H1 (cell line): ENCODE results near the gene XAF1. TPM values are rescaled to one million over a fixed set of nuclear protein-coding genes. Genes with fewer than 3 reads are reported as not detected.

ENCODE experiments used
- CTCF ChIA-PET: fragments of 300-600 bp; sonication (Branson Sonifier 250); formaldehyde crosslinking; loops from one replicate; lab custom pipeline; 2021; ENCODE audit not compliant: partially characterized antibody; lab: Charles Lee
- POLR2A ChIA-PET: fragments of 300-600 bp; sonication (Branson Sonifier 250); formaldehyde crosslinking; loops from one replicate; lab custom pipeline; 2021; ENCODE audit warnings: inconsistent platforms; ENCODE audit not compliant: partially characterized antibody; lab: Charles Lee
- DNase-seq, 2 experiments: peaks; one replicate each; pipeline versions ENCODE4 v3.0.0 to v3.0.0-alpha.2; 2010 to 2022; ENCODE audit warnings: low spot score in 2 of 2, low read depth in 1 of 2, mixed read lengths in 1 of 2
- FAIRE-seq: peaks from 2 replicates; lab custom pipeline; 2011; peaks lifted over from hg19 to GRCh38; lab: Jason Lieb, UNC
- H2AFZ ChIP-seq: 2 replicates; pipeline ENCODE4 v1.8.1; 2012; ENCODE audit warnings: low read length, inconsistent platforms
- H2AK5ac ChIP-seq: 2 replicates; pipeline ENCODE4 v1.6.1; 2013; ENCODE audit warnings: low read depth, low read length
- H2BK120ac ChIP-seq: replicated peaks from 2 replicates; pipeline ENCODE3; 2013; ENCODE audit warnings: low read depth, low read length, inconsistent platforms
- H2BK12ac ChIP-seq: 2 replicates; pipeline ENCODE4 v1.6.1; 2013; ENCODE audit warnings: low read depth, low read length
- H2BK15ac ChIP-seq: 2 replicates; pipeline ENCODE4 v1.6.1; 2013; ENCODE audit warnings: low read length
- H2BK20ac ChIP-seq: 2 replicates; pipeline ENCODE4 v1.6.1; 2013; ENCODE audit warnings: low read length
- H2BK5ac ChIP-seq: 2 replicates; pipeline ENCODE4 v1.6.1; 2013; ENCODE audit warnings: low read depth, low read length
- H3K14ac ChIP-seq: 2 replicates; pipeline ENCODE4 v1.6.1; 2013; ENCODE audit warnings: inconsistent platforms; ENCODE audit not compliant: insufficient read length
- H3K18ac ChIP-seq: 2 replicates; pipeline ENCODE4 v1.6.1; 2013; ENCODE audit warnings: low read length; ENCODE audit errors: extremely low read depth
- H3K23ac ChIP-seq: 2 replicates; pipeline ENCODE4 v1.6.1; 2013; ENCODE audit warnings: inconsistent platforms; ENCODE audit not compliant: insufficient read length
- H3K23me2 ChIP-seq: 2 replicates; pipeline ENCODE4 v1.6.1; 2013; ENCODE audit warnings: low read depth, low read length
- H3K27ac ChIP-seq: 2 replicates; pipeline ENCODE4 v1.6.1; 2011; ENCODE audit warnings: low read depth, low read length, inconsistent platforms
- H3K27me3 ChIP-seq, 4 experiments: replicated peaks in 1 of 4; 1 replicate in 1 of 4; 2 replicates in 3 of 4; pipeline versions ENCODE4 v1.6.1 to v1.8.1; 2011 to 2013; ENCODE audit warnings: low read length in 3 of 4, mild to moderate bottlenecking in 3 of 4, inconsistent platforms in 2 of 4, mixed read lengths in 2 of 4, moderate library complexity in 1 of 4; ENCODE audit not compliant: control insufficient read depth in 3 of 4, insufficient read depth in 3 of 4; ENCODE audit errors: extremely low read depth in 1 of 4
- H3K36me3 ChIP-seq, 4 experiments: 2 replicates each; pipeline versions ENCODE4 v1.6.1 to v1.8.1; 2011 to 2013; ENCODE audit warnings: mild to moderate bottlenecking in 4 of 4, low read length in 3 of 4, moderate library complexity in 2 of 4, control low read depth in 1 of 4, inconsistent platforms in 1 of 4; ENCODE audit not compliant: insufficient read depth in 4 of 4, control insufficient read depth in 2 of 4
- H3K4ac ChIP-seq: replicated peaks from 2 replicates; pipeline ENCODE3; 2013; ENCODE audit warnings: low read length, low read depth, mixed read lengths, inconsistent platforms; ENCODE audit not compliant: insufficient read length
- H3K4me1 ChIP-seq, 4 experiments: replicated peaks in 1 of 4; 1 replicate in 1 of 4; 2 replicates in 3 of 4; pipeline versions ENCODE4 v1.6.1 to v1.8.1; 2011 to 2013; ENCODE audit warnings: low read length in 3 of 4, inconsistent platforms in 2 of 4, mixed read lengths in 1 of 4; ENCODE audit not compliant: insufficient read depth in 4 of 4, control insufficient read depth in 3 of 4
- H3K4me2 ChIP-seq, 2 experiments: 2 replicates each; pipeline versions ENCODE4 v1.6.1 to v1.8.1; 2011 to 2013; ENCODE audit warnings: low read depth in 2 of 2, low read length in 2 of 2, control low read depth in 1 of 2, inconsistent platforms in 1 of 2, mild to moderate bottlenecking in 1 of 2; ENCODE audit not compliant: insufficient read depth in 1 of 2
- H3K4me3 ChIP-seq, 4 experiments: fragments of 200-600, 300-600 bp in 1 of 4; sonication (generic), shearing (Covaris generic), sonication (Bioruptor Twin) in 1 of 4; 2 replicates each; pipeline versions ENCODE4 v1.5.1 to v1.8.1; 2011 to 2016; ENCODE audit warnings: low read length in 4 of 4, low read depth in 3 of 4, control low read depth in 2 of 4, inconsistent platforms in 2 of 4, mild to moderate bottlenecking in 2 of 4, mixed read lengths in 1 of 4, moderate library complexity in 1 of 4; ENCODE audit not compliant: insufficient read depth in 2 of 4; ENCODE audit errors: extremely low read depth in 1 of 4
- H3K56ac ChIP-seq: replicated peaks from 2 replicates; pipeline ENCODE3; 2013; ENCODE audit warnings: low read depth, mild to moderate bottlenecking, mixed read lengths, low read length, inconsistent platforms; ENCODE audit not compliant: insufficient read length
- H3K79me1 ChIP-seq: 2 replicates; pipeline ENCODE4 v1.6.1; 2013; ENCODE audit warnings: low read depth, low read length, control low read depth
- H3K79me2 ChIP-seq, 2 experiments: 2 replicates each; pipeline versions ENCODE4 v1.6.1 to v1.8.1; 2012 to 2013; ENCODE audit warnings: low read length in 2 of 2, mild to moderate bottlenecking in 2 of 2, inconsistent platforms in 1 of 2; ENCODE audit not compliant: insufficient read depth in 2 of 2, control insufficient read depth in 1 of 2
- H3K9ac ChIP-seq, 4 experiments: replicated peaks in 1 of 4; 1 replicate in 1 of 4; 2 replicates in 3 of 4; pipeline versions ENCODE4 v1.6.1 to v1.8.1; 2011 to 2013; ENCODE audit warnings: low read depth in 3 of 4, low read length in 3 of 4, control low read depth in 2 of 4, mild to moderate bottlenecking in 2 of 4, moderate library complexity in 2 of 4, inconsistent platforms in 1 of 4; ENCODE audit errors: extremely low read depth in 1 of 4
- H3K9me3 ChIP-seq, 2 experiments: 2 replicates each; pipeline versions ENCODE4 v1.6.1 to v1.8.1; 2012 to 2013; ENCODE audit warnings: mild to moderate bottlenecking in 2 of 2, moderate library complexity in 2 of 2, control low read depth in 1 of 2, inconsistent platforms in 1 of 2, low read depth in 1 of 2, low read length in 1 of 2, mixed read lengths in 1 of 2; ENCODE audit not compliant: insufficient read depth in 2 of 2
- H4K20me1 ChIP-seq, 2 experiments: replicated peaks in 1 of 2; 2 replicates each; pipeline versions ENCODE3 to v1.8.1; 2011 to 2013; ENCODE audit warnings: inconsistent platforms in 2 of 2, low read length in 2 of 2, mild to moderate bottlenecking in 1 of 2; ENCODE audit not compliant: insufficient read depth in 2 of 2, control insufficient read depth in 1 of 2
- H4K5ac ChIP-seq: 2 replicates; pipeline ENCODE4 v1.6.1; 2013; ENCODE audit warnings: low read length, low read depth, mixed read lengths, inconsistent platforms; ENCODE audit not compliant: insufficient read length
- H4K8ac ChIP-seq: 2 replicates; pipeline ENCODE4 v1.8.0; 2013; ENCODE audit warnings: mild to moderate bottlenecking, moderate library complexity, low read length, inconsistent platforms; ENCODE audit not compliant: insufficient read depth; ENCODE audit errors: extremely low read depth
- H4K91ac ChIP-seq: replicated peaks from 2 replicates; pipeline ENCODE3; 2013; ENCODE audit warnings: low read length, mixed read lengths, inconsistent platforms; ENCODE audit not compliant: insufficient read length
- TEAD4 ChIP-seq: IDR thresholded peaks from 2 replicates; pipeline ENCODE4 v1.6.1; 2012; ENCODE audit warnings: low read depth, low read length, inconsistent platforms, mixed read lengths
- WGBS, 2 experiments: shearing (Covaris generic) in 1 of 2; methylation state at CpG; one replicate each; pipeline versions ENCODE4 v1.1.6 to v1.1.7; 2013 to 2015; ENCODE audit warnings: low lambda C conversion rate in 2 of 2, mixed read lengths in 2 of 2, inconsistent platforms in 1 of 2, low coverage in 1 of 2, missing lambda C conversion rate in 1 of 2; ENCODE audit not compliant: insufficient replicate concordance in 2 of 2, insufficient coverage in 1 of 2, insufficient read length in 1 of 2; ENCODE audit errors: extremely low coverage in 1 of 2, missing lambda C conversion rate in 1 of 2; 5-methylcytosine and 5-hydroxymethylcytosine counted together
- polyA plus RNA-seq, 7 experiments: library from polyadenylated mRNA; depleted of rRNA in 3 of 7; stranded (reverse) in 5 of 7; unstranded in 2 of 7; fragments of >200 nt in 5 of 7; fragments of 200-250 nt in 2 of 7; gene quantifications; 1 replicate in 5 of 7; 2 replicates in 1 of 7; 4 replicates in 1 of 7; pipeline versions ENCODE4 v1.2.1 to v1.2.3, GENCODE V29; 2011 to 2013; ENCODE audit warnings: missing spikeins in 2 of 7, mixed read lengths in 2 of 7
- total RNA-seq: library from RNA; stranded (reverse); fragmentation: NEBNext Ultra II Directional; extraction: Animal tissue kit (Norgen Biotek cat#: 25700); gene quantifications from 2 replicates; pipeline ENCODE4 v1.2.1, GENCODE V29; 2021

XAF1 gene
- total and polyA plus RNA-seq, 2 of the 8 experiments (the other 6 are each of a cell fraction or from before 2014, with no cell fraction given) = not detected

GRCh38 chr17:6755281-6755680 is 565 bp upstream of the XAF1 start:
- H2BK20ac ChIP-seq = no peak overlapping the region
- H3K9ac ChIP-seq = no peak overlapping the region
- H4K8ac ChIP-seq = no peak overlapping the region; the same call in 1 of the 2 replicates
- no peaks in the 10 kb centered on the region for H3K9me3 ChIP-seq
- H3K23ac ChIP-seq = no peak overlapping the region
- peaks cover under 1% of the 10 kb centered on the region; the same call in 1 of the 2 replicates for H3K23me2 ChIP-seq
- no peaks in the 10 kb centered on the region; a peak in 1 of 7 replicates for H3K27me3 ChIP-seq
- H2AK5ac ChIP-seq = no peak overlapping the region
- H3K4me2 ChIP-seq = no peak overlapping the region
- no peak overlapping the region for H2BK5ac ChIP-seq
- H3K18ac ChIP-seq = no peak overlapping the region
- no peak overlapping the region for H4K5ac ChIP-seq
- H2BK15ac ChIP-seq = 0 out of 2 replicates have a peak overlapping the region, but pooled peaks have one; percentile 29
- H3K4ac ChIP-seq = no peak overlapping the region
- no peak overlapping the region for H3K14ac ChIP-seq
- peaks cover 0 to 12% (median 3%) of the 10 kb centered on the region in 4 experiments; a peak in 4 of 7 replicates for H3K4me1 ChIP-seq
- H3K36me3 ChIP-seq = no peaks in the 10 kb centered on the region
- no peak overlapping the region for H3K56ac ChIP-seq
- no peaks in the 10 kb centered on the region for H3K79me1 ChIP-seq
- no peaks in the 10 kb centered on the region for H3K79me2 ChIP-seq
- DNase-seq (no peak), FAIRE-seq (no peak)
- POLR2A ChIA-PET = interaction anchor here (1.1 kb wide), 1 partner anchor 8 kb away, joined by 3 read pairs; no protein-coding TSS in a partner anchor
- H4K91ac ChIP-seq = no peak overlapping the region
- H4K20me1 ChIP-seq = no peaks in the 10 kb centered on the region
- 90% methylated on average over 5 of the region's 5 CpGs; no CpG with 5 or more reads in 1 of the 2 experiments for WGBS, 2 experiments
- no peak overlapping the region for H2BK120ac ChIP-seq
- CTCF ChIA-PET = interaction anchor here (1.7 kb wide), 1 partner anchor 98 kb away, joined by 4 read pairs; no protein-coding TSS in a partner anchor
- no peak overlapping the region for H2BK12ac ChIP-seq
- H3K4me3 ChIP-seq = no peak overlapping the region
- no peak overlapping the region for H3K27ac ChIP-seq
- no peak overlapping the region for H2AFZ ChIP-seq
- TF ChIP-seq TEAD4 = no peak
